Fibroblast of lung (primary cell): ENCODE data around the gene MYOM1.

ENCODE experiments used
- CTCF ChIP-seq, 2 donors: IDR thresholded peaks in 1 of 2; conservative IDR thresholded peaks in 1 of 2; 1 replicate in 1 of 2; 2 replicates in 1 of 2; pipeline ENCODE4 v1.5.1; 2011 to 2012; ENCODE audit warnings: low read length in 2 of 2, control low read depth in 1 of 2, inconsistent platforms in 1 of 2, low read depth in 1 of 2, mild to moderate bottlenecking in 1 of 2
- EZH2 ChIP-seq: IDR thresholded peaks from 2 replicates; pipeline ENCODE4 v1.5.1; 2012; ENCODE audit warnings: low read length, control low read depth, mild to moderate bottlenecking; ENCODE audit errors: missing control alignments

- no peak for TF ChIP-seq CTCF (conservative IDR thresholded peaks at IDR 0.05 in 1 of 2, IDR thresholded peaks at IDR 0.05 in 1 of 2; ENCODE audit: low read depth in 1 of 2, low read length in 2 of 2)
- no peak for TF ChIP-seq EZH2
Observed at GRCh38 chr18:3081584-3081991, 138.2 kb downstream of the MYOM1 start.
